NCI-H146 treated with DMSO at 0.1 percent for 48 hours (cell line): ENCODE measurements around the gene KRT6A.

Experiments
- DNase-seq: peaks from one replicate; lab custom pipeline; 2025; ENCODE audit not compliant: unreplicated experiment; lab: John Stamatoyannopoulos, UW

Gene KRT6A

GRCh38 chr12:52493172-52493571, at the start of gene KRT6A:
KRT6A (minus strand) TSS chr12:52493257; CDS start chr12:52493188, 69 bp downstream.
- no peak for DNase-seq

DNA sequence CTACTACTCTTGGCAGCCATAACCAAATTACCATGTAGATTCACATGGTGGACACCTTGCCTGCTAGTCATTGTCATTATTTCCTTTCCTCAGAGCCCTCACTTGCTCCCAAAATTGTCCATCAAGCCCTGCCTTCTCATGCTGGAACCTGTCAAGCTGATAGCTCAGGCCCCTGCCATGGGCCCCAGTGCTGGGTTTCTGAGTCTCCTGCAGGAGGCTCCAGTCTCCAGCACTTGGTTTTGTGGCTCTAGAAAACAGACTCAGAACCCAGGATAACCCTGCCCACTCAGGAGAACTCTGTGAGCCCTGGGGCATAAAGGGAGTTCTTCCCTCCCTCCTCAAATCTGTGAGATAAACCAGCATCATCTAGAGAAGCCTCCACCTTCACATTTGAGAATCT, 49.1 kb upstream of the KRT6A start:
- DNase-seq: no peak

- DNase-seq: no peak
Measured at GRCh38 chr12:52541709-52542108, 48.7 kb upstream of the KRT6A start.

DNA sequence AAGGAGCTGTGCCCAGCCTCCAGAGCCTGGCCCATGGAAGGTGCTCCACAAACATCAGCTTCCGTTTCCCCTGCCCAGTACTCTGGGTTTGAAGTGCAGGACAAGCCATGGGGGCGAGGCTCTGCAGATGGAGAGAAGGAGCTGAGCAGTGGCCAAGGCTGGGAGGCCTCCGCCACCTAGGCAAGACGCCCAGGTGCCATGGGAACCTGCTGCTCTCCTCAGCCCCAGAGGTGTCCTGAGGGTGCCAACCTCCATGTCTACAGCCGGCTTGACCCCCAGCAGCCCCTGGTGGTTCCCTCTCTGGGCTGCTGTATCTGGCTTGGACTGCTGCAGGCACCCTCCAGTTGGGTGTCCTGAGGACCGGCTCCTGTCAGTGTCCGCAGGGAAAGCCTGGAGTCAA, 47.5 kb upstream of the KRT6A start:
- DNase-seq: no peak

GRCh38 chr12:52539821-52540173, 46.7 kb upstream of the KRT6A start:
- DNase-seq: no peak

- peak; percentile 16 for DNase-seq
Measured at GRCh38 chr12:52539083-52539820, 46.2 kb upstream of the KRT6A start.

DNA sequence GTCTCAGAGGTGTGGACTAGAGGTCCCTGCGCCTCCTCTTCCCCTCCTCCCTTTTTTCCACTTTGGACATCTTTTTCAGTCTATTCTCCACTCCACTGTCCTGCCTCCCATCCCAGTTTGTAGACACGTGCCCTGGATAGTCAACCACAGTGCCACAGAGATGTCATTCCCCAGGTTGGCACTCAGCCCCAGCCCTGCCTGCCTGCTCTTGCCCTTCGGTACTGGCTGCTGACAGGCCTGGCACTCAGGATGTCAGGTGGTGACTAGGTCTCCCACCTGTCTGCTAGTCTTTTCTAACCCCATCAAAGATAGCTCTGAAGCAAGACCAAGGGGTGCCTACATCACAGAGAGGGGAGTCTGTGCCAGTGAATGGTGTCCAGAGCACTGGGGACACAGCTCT, 44.0 kb upstream of the KRT6A start:
- DNase-seq: no peak

GRCh38 chr12:52535574-52535973, 42.5 kb upstream of the KRT6A start:
- no peak for DNase-seq

- no peak for DNase-seq
Measured at GRCh38 chr12:52534482-52534881, 41.4 kb upstream of the KRT6A start.

- no peak for DNase-seq
Measured at GRCh38 chr12:52533686-52534470, 40.8 kb upstream of the KRT6A start.

- no peak for DNase-seq
Measured at GRCh38 chr12:52532636-52533035, 39.6 kb upstream of the KRT6A start.

DNA sequence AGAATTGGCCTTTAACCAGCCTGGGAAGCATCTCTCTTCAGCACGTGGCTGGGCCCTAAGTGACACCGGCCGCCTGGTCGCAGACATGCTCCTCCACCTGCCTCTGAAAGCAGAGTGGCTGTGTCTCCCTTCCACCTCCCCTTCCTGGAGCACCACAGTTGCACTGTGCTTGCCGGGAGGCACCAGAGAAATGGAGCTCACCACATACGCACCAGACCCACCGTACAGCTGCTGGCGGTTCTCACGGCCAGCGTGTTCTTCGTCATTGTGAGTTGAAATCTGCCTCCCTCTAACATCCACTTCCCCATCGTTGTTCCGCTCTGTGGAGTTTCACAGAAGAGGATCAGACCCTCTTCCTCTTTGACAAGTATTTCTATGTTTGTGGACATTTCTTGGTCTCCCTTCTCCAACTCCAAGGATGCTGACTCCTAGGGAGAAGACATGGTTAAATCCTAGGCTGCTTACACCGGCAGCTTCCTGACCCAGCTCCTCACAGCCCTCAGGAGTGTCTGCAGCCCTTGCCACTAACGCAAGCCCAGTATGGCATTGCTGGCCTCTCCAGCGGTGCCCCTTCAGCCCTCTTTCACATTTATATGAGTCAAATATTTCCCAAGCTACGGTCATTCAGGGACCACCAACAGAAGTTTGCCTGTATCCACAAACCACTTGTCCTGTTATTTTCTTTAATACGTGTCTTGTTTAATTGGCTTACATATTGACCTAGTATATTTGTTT, 38.7 kb upstream of the KRT6A start:
- no peak for DNase-seq

GRCh38 chr12:52530905-52531304, 37.8 kb upstream of the KRT6A start:
- no peak for DNase-seq

- DNase-seq: no peak
Measured at GRCh38 chr12:52530366-52530765, 37.3 kb upstream of the KRT6A start.

- no peak for DNase-seq
Measured at GRCh38 chr12:52529846-52530245, 36.8 kb upstream of the KRT6A start.

DNA sequence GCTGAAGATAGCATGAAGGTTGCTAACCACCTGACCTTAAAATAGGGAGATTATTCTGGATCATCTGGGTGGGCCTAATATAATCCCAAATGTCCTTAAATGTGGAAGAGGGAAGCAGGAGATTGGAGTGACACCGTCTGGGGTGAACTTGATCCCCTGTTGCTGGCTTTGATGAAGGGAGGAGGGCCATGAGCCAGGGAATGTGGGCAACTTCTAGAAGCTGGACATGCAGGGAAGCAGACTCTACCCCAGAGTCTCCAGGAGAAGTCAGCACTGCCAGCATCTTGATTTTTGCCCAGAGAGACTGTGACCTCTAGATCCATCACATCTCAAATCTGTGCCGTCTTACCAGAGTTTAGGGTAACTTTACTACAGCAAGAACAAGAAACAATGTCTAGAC, 36.4 kb upstream of the KRT6A start:
- DNase-seq: no peak

DNA sequence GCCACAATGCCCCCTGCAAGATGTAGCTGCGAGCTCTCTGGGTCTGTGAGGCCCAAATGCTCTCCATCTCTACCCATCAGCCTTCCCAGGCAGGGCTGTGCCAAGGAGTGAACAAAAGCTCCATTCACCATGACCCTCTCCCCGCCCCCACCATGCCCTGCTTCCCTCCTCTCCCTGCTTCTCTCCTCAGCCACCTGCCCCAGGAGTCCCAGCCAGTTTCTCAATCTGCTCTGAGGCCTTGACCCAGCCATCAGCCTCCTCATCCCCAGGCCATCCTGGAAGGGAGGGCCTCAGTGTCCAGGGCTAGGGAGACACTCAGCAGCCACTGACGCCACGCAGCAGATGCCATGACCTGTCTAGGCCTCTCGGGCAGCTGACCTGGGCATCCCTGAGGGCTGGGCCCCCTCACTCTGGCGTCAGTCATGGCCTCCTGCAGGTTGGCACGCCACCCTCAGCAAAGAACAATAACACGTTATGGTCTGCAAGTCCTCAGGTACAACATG, 35.6 kb upstream of the KRT6A start:
- DNase-seq: no peak

DNA sequence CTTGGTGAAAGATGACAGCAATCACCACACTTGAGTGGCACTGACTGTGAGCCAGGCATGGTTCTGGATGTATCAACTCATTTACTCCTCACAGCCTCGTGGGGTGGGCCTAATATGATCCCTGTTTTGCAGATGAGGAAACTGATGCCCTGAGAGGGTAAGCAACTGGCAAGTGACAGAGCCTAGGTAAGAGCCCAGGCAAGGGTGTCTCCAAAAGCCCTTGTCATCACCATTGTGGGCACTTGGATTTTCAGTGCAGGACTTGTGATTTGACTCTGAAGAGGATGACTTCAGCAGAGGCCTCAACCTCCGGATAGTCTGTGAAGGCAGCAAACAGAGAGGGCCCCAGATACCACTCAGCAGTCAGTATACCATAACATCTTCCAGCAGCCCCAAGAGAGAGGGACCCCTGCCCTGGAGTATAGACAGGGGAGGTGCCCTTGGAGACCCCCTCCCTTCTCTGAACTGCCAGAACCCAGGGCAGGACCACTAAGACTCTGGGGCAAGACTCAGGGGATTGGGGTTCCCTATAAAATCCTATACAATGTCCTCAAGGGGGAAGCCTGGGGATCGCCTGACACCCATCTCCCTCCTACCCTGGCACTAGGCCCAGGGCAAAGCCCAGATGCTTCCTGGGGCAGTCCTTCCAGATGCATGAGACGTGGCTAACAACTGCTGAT, 34.2 kb upstream of the KRT6A start:
- no peak for DNase-seq

DNA sequence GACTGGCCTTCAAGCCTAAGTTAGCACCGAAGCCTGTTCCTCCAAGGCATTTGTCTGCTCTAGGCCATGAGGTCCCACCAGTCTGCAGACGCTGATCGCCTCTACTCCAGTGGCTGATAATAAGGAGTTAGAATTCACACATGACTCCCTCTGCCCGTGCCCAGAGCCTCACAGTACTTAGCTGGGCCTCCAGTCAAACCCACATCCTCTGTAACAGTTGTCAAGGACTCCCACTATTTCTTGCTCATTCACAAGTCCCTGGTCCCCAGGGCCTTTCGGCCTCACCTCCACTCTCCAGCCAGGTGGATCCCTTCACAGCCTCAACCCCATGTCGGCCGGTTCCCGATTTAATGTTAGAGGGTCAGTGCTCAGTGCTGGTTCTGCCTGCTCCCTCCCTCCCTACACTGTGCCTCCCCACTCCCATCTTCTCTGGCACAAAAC, 33.5 kb upstream of the KRT6A start:
- DNase-seq: no peak

DNA sequence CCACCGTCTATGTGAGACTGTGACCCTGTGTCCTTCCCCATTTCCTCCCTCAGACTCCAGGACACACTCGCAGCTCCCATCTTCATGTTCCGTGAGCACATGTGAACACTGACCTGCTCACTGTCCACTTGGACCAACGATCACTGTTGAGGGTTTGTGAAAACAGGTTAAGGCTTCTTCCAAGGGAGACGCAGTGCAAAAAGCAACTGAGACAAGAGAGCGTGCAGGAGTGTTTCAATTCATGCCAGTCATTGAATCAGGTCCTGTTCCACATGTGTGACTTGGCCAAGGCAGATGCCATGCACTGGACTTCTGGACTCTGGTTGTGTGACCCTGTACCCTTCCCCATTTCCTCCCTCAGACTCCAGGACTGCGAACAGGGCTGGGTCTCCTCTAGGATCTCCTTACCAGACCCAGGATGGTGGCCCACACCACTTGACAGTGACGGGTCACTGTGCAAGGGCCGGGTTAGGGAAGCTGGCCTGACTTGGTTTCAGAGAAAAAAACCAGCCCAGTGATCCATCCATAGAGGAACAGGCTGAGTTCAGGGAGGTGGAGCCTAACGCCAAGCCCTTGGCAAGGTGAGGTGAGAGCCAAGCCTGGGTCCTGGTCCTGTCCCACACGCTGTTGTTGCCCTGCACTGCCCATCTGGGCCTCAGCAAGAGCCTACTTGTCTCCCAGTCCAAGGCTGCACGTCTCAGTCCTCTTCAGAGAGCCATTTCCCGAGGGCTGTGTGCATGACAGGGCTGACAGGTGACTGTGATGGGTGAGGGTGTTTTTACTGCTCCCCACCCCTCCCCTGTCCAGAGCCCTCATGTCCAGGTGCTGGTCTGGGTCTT, 32.8 kb upstream of the KRT6A start:
- no peak for DNase-seq
